Mucosa of descending colon (tissue), 3 donors: ENCODE measurements around the gene KCNQ5. TPM values are rescaled to one million over a fixed set of nuclear protein-coding genes. Genes with fewer than 3 reads are reported as not detected.

Experiments used
- ATAC-seq: fragments of 200-7000 bp; cut with Tn5 transposase; one replicate; pipeline ENCODE4 v1.9.1; 2020; ENCODE audit warnings: mild to moderate bottlenecking, moderate library complexity
- DNase-seq, 3 donors: peaks; one replicate each; pipeline ENCODE4 v3.0.0-alpha.2; 2020
- H3K36me3 ChIP-seq: fragments of 200-600 bp; one replicate; pipeline ENCODE4 v1.8.0; 2021; ENCODE audit warnings: low read depth, mild to moderate bottlenecking
- H3K4me1 ChIP-seq: fragments of 200-600 bp; one replicate; pipeline ENCODE4 v1.8.0; 2021; ENCODE audit warnings: low read depth, mild to moderate bottlenecking
- H3K4me3 ChIP-seq: fragments of 200-600 bp; one replicate; pipeline ENCODE4 v1.8.0; 2021; ENCODE audit warnings: mild to moderate bottlenecking
- H3K9me3 ChIP-seq: fragments of 200-600 bp; one replicate; pipeline ENCODE4 v1.8.0; 2021; ENCODE audit warnings: mild to moderate bottlenecking
- CTCF ChIP-seq: fragments of 200-600 bp; IDR thresholded peaks from one replicate; pipeline ENCODE4 v1.8.0; 2022; ENCODE audit warnings: antibody characterized with exemption, mild to moderate bottlenecking
- intact Hi-C, 2 donors: fragments of 100-400 bp; cut with DNase I in 1 of 2; cut with micrococcal nuclease in 1 of 2; formaldehyde crosslinking; loops; one replicate each; pipeline versions ENCODE4 v1.11.0 to v1.11.1; 2022; cut with DNase I, micrococcal nuclease
- total RNA-seq, 3 donors: library from RNA; stranded (reverse); fragmentation: NEBNext Ultra II Directional in 2 of 3; extraction: Animal tissue kit (Norgen Biotek cat#: 25700) in 2 of 3; gene quantifications; one replicate each; pipeline versions ENCODE4 v1.2.1 to v1.2.4, GENCODE V29; 2021 to 2023
- donor health status: DM: no; HTN: no; CAD: no; lungs with moderate emphysema.
- donor health status: DM: no; HTN: no; CAD: no.
- donor health status: DM: no; HTN: yes; CAD: no.

Gene KCNQ5
- total RNA-seq, 3 donors from 2014 or later, result 0.14 to 2.3 (median 0.17) TPM

- intact Hi-C loops, result no loop called here
Measured at GRCh38 chr6:72622094-72622940, 453 bp downstream of the KCNQ5 start.

GRCh38 chr6:72623808-72624207, 1.9 kb downstream of the KCNQ5 start:
- Histone ChIP-seq H3K36me3 (no peaks in the 10 kb centered on the region), H3K4me3 (no peak overlapping the region), H3K4me1 (peaks cover 14% of the 10 kb centered on the region), H3K9me3 (no peaks in the 10 kb centered on the region)
- ATAC-seq (no peak), DNase-seq (no peak)
- no peak for TF ChIP-seq CTCF
- intact Hi-C loops, result no loop called here

More at GRCh38 chr6:72622094-72622940, 453 bp downstream of the KCNQ5 start:
- DNase-seq, result peak; percentile 17 to 61 (median 38)
- ATAC-seq, result peak; percentile 53
- Histone ChIP-seq H3K36me3 (no peaks in the 10 kb centered on the region), H3K9me3 (no peaks in the 10 kb centered on the region), H3K4me1 (peaks cover 14% of the 10 kb centered on the region), H3K4me3 (no peak overlapping the region)
- TF ChIP-seq CTCF, result no peak

DNA sequence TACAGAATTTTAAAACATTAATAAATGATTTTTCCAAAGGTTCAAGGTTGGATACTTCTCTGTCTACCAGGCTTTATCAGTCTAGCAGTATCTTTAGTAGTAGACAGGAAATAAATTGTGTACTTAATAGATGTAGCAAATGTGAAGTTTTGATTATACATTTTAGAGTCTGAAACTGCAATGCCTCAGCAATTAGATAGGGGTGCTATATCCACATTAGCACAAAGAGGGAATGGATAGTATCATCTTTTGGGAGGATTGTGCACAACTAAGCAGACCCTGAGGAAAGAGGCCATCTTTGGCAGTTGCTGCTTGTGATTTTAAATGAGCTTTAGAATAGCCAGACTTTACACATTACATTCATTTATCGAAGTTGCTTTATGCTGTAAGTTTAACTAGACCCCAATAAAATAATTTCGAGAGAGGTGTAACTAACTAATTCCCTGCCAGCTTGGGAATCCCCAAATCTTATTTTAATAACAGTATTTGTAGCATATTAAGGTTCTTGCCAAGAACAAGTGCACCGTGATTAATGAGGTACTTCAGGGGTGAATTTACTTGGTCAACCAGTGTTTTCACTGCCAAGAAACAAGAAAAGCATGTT, 2.8 kb downstream of the KCNQ5 start:
- intact Hi-C loops, result no loop called here
- no peak for TF ChIP-seq CTCF
- Histone ChIP-seq H3K4me1 (peaks cover 14% of the 10 kb centered on the region), H3K4me3 (no peak overlapping the region), H3K9me3 (no peaks in the 10 kb centered on the region), H3K36me3 (no peaks in the 10 kb centered on the region)
- DNase-seq, result no peak
- no peak for ATAC-seq

GRCh38 chr6:72626126-72626525, 4.3 kb downstream of the KCNQ5 start:
- intact Hi-C loops, result no loop called here

DNA sequence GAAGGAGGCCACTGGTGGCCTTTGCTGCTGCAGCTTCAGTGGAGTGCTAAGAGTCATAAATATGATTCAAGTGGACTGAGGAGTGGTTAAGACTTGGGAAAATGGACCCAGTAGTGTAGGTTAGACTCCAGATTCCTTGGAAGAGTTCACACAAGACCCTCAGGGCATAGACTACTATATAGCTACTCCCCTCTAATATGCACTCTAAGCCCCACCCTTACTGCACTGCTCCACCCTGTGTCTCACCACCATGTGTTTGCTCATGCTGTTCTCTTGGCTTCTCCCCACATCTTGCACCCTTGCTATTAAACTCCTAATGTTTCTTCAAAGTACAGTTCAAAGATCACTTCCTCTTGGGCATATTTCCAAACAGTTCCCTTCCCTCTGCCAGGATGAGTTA, 5.7 kb downstream of the KCNQ5 start:
- intact Hi-C loops, result no loop called here
- no peaks in the 10 kb centered on the region for H3K9me3 ChIP-seq
- H3K4me3 ChIP-seq, result no peak overlapping the region
- ATAC-seq, result no peak
- peaks cover 3% of the 10 kb centered on the region for H3K4me1 ChIP-seq
- TF ChIP-seq CTCF, result no peak
- no peak for DNase-seq
- H3K36me3 ChIP-seq, result no peaks in the 10 kb centered on the region

More at GRCh38 chr6:72626126-72626525, 4.3 kb downstream of the KCNQ5 start:
- TF ChIP-seq CTCF, result no peak
- DNase-seq (no peak), ATAC-seq (no peak)
- Histone ChIP-seq H3K4me3 (no peak overlapping the region), H3K9me3 (no peaks in the 10 kb centered on the region), H3K36me3 (no peaks in the 10 kb centered on the region), H3K4me1 (peaks cover 7% of the 10 kb centered on the region)
